GM23248 (cell line): ENCODE data around the gene COL23A1. TPM values are rescaled to one million over a fixed set of nuclear protein-coding genes. Genes with fewer than 3 reads are reported as not detected.

ENCODE experiments used
- DNase-seq: peaks from one replicate; pipeline ENCODE4 v3.0.0-alpha.2; 2015
- H2AFZ ChIP-seq: fragments of 200-600 bp; sonication (generic); 2 replicates; pipeline ENCODE4 v1.6.1; 2016; ENCODE audit warnings: antibody characterized with exemption
- H3F3A ChIP-seq: fragments of 200-600 bp; sonication (generic); 2 replicates; pipeline ENCODE4 v1.6.1; 2016; ENCODE audit warnings: mild to moderate bottlenecking, antibody characterized with exemption, mixed run types; ENCODE audit not compliant: insufficient read depth
- H3K27ac ChIP-seq: fragments of 200-600 bp; sonication (generic); 2 replicates; pipeline ENCODE4 v1.5.1; 2016; ENCODE audit warnings: mild to moderate bottlenecking
- H3K27me3 ChIP-seq: fragments of 200-600 bp; sonication (generic); replicated peaks from 2 replicates; pipeline ENCODE4 v1.6.1; 2016; ENCODE audit warnings: mild to moderate bottlenecking; ENCODE audit not compliant: insufficient read depth
- H3K36me3 ChIP-seq: fragments of 200-600 bp; sonication (generic); 2 replicates; pipeline ENCODE4 v1.6.1; 2016; ENCODE audit warnings: low read depth, mild to moderate bottlenecking
- H3K4me1 ChIP-seq: fragments of 200-600 bp; sonication (generic); 2 replicates; pipeline ENCODE4 v1.6.1; 2016; ENCODE audit warnings: mild to moderate bottlenecking; ENCODE audit not compliant: insufficient read depth
- H3K4me2 ChIP-seq: fragments of 200-600 bp; sonication (generic); one replicate; pipeline ENCODE4 v1.6.1; 2016; ENCODE audit warnings: mild to moderate bottlenecking; ENCODE audit not compliant: unreplicated experiment
- H3K4me3 ChIP-seq: fragments of 200-600 bp; sonication (generic); 2 replicates; pipeline ENCODE4 v1.5.1; 2016; ENCODE audit warnings: mild to moderate bottlenecking
- H3K79me2 ChIP-seq: fragments of 200-600 bp; sonication (generic); 2 replicates; pipeline ENCODE4 v1.6.1; 2016; ENCODE audit warnings: mild to moderate bottlenecking; ENCODE audit not compliant: insufficient read depth
- H3K9ac ChIP-seq: fragments of 200-600 bp; sonication (generic); 2 replicates; pipeline ENCODE4 v1.6.1; 2016; ENCODE audit warnings: mild to moderate bottlenecking
- H3K9me2 ChIP-seq: fragments of 200-600 bp; sonication (generic); 2 replicates; pipeline ENCODE4 v1.6.1; 2016; ENCODE audit warnings: mixed run types, mild to moderate bottlenecking, moderate library complexity; ENCODE audit not compliant: insufficient read depth
- H3K9me3 ChIP-seq: fragments of 200-600 bp; sonication (generic); one replicate; pipeline ENCODE4 v1.6.1; 2017; ENCODE audit warnings: low read depth
- H4K20me1 ChIP-seq: fragments of 200-600 bp; sonication (generic); 2 replicates; pipeline ENCODE4 v1.6.0; 2016; ENCODE audit not compliant: insufficient read depth
- EZH2 ChIP-seq: fragments of 200-600 bp; sonication (generic); IDR thresholded peaks from 2 replicates; pipeline ENCODE4 v1.6.1; 2018; ENCODE audit warnings: antibody characterized with exemption, mild to moderate bottlenecking; ENCODE audit not compliant: insufficient read depth, poor library complexity, severe bottlenecking
- EZH2phosphoT487 ChIP-seq: fragments of 200-600 bp; sonication (generic); IDR thresholded peaks from 2 replicates; pipeline ENCODE4 v1.6.1; 2018; ENCODE audit warnings: antibody characterized with exemption, moderate library complexity, mild to moderate bottlenecking, low read depth; ENCODE audit not compliant: insufficient read depth
- WGBS, 2 experiments: methylation state at CpG; one replicate each; pipeline ENCODE4 v1.1.6; 2015 to 2017; ENCODE audit warnings: low lambda C conversion rate in 2 of 2, low coverage in 1 of 2; ENCODE audit errors: missing lambda C conversion rate in 2 of 2; 5-methylcytosine and 5-hydroxymethylcytosine counted together
- in situ Hi-C: fragments of 300-500 bp; cut with MboI; formaldehyde crosslinking; loops from 2 replicates; pipeline ENCODE4 v1.15.0; 2020
- polyA plus RNA-seq: library from polyadenylated mRNA; unstranded; fragments of >200 nt; fragmentation: Nextera tagmentation; extraction: Ambion mirVana; gene quantifications from 2 replicates; pipeline ENCODE4 v1.2.1, GENCODE V29; 2016
- total RNA-seq: library from RNA; depleted of rRNA; stranded (reverse); fragments of >200 nt; shearing (Covaris generic); gene quantifications from 2 replicates; pipeline ENCODE4 v1.2.3, GENCODE V29; 2014

The COL23A1 gene
- total and polyA plus RNA-seq, 2 experiments from 2014 or later = not detected

DNA sequence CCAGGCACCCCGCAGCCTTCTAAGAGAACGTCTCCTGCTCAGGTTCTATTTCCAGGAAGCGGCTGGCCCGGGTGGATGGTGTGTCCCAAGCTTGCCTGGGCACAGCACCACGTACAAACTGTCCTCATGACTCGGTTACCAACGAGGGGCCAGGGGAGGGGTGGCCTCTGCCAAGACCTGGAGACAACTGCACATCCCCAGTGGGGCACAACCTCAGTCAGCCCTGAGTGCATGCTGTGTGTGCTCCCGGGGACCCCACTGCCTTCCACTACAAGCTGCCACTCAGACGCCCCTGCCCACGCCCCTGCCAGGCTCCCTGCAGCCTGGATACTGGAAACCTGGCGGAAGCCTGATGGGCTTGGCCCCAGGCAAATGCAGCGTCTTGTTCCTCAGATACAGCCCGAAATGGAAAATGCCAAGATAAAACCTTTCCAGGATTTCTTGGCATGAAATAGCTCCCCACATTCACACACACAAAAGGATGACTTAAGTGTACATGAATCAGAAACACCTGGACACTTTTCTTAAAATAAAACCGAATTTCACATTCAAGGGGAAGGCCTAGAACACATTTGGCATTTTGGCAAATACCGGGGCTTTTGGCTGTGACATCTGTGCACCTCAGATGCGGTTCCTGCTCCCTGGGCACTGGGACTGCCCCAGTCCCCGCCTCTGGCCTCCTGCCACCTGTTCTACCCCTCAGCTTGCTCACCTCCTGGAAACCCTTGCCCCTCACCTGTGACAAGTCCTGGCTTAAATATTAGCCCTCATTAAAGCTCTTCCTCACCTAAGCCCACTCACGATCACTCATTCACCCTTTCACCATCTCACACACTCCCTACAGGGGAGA lies 62.5 kb downstream of the COL23A1 start:
- Histone ChIP-seq H3K9me2 (no peaks in the 10 kb centered on the region), H3K9me3 (no peaks in the 10 kb centered on the region), H2AFZ (no peak overlapping the region), H3K79me2 (no peaks in the 10 kb centered on the region), H3K4me3 (no peak overlapping the region), H3K4me1 (no peaks in the 10 kb centered on the region), H3K27ac (no peak overlapping the region), H3K9ac (no peak overlapping the region), H3F3A (no peaks in the 10 kb centered on the region), H4K20me1 (no peaks in the 10 kb centered on the region), H3K4me2 (no peak overlapping the region), H3K27me3 (no peaks in the 10 kb centered on the region), H3K36me3 (no peaks in the 10 kb centered on the region)
- DNase-seq = no peak
- no peak for TF ChIP-seq EZH2
- no peak for TF ChIP-seq EZH2phosphoT487
- 16 to 19% methylated on average over 17 to 18 of the region's 18 CpGs for WGBS, 2 experiments
- in situ Hi-C loops = no loop called here

GRCh38 chr5:178526773-178527457 lies 63.3 kb downstream of the COL23A1 start:
- in situ Hi-C loops = no loop called here

DNA sequence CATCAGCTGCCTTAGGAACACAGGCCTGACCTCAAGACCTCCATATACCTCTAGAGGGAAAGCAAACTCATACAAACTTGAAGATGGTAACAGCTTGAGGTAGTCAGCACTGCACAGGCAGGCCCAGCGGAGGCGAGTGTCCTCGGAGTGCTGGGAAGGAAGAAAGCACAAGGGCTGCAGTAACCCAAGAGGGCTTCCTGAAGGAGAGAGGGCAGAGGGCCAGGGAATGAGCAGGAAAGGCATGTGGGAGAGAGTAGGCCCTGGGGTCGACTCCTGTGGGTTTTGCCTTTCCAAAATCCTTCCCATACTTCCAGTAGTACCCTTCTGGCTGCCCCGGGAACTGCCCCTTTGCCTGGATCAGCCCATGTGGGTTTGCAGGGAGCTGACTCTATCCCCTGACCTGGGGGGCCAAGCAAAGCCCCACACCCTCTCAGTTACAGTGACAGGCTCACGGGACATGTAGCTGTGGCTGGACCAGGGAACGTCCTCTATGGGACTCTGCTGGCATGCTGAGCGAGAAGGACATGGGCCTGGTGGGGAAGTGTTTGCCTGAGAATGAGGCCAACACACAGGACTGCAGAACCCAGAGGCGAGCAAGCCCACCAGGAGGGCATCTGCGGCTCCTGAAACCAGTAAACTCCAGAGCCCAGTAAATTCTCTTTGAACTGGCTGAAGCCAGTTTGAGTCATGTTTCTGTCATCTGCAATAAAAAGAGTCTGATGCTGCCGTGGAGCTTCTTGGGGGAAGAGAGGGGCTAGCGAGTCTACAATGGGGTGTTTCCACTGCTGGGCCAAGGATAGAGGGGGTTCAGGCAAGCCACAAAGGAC lies 64.1 kb downstream of the COL23A1 start:
- H3K4me2 ChIP-seq = no peak overlapping the region
- no peak overlapping the region for H3K9ac ChIP-seq
- no peaks in the 10 kb centered on the region for H4K20me1 ChIP-seq
- no peaks in the 10 kb centered on the region for H3K9me3 ChIP-seq
- no peaks in the 10 kb centered on the region for H3F3A ChIP-seq
- no peaks in the 10 kb centered on the region for H3K36me3 ChIP-seq
- H3K27me3 ChIP-seq = no peaks in the 10 kb centered on the region
- TF ChIP-seq EZH2 (no peak), EZH2phosphoT487 (no peak)
- H3K4me1 ChIP-seq = no peaks in the 10 kb centered on the region
- no peak for DNase-seq
- H3K4me3 ChIP-seq = no peak overlapping the region
- 56 to 57% methylated on average over 12 of the region's 12 CpGs for WGBS, 2 experiments
- no peak overlapping the region for H2AFZ ChIP-seq
- H3K79me2 ChIP-seq = no peaks in the 10 kb centered on the region
- no peak overlapping the region for H3K27ac ChIP-seq
- H3K9me2 ChIP-seq = no peaks in the 10 kb centered on the region
- in situ Hi-C loops = no loop called here

More at GRCh38 chr5:178526773-178527457, 63.3 kb downstream of the COL23A1 start:
- TF ChIP-seq EZH2 (no peak), EZH2phosphoT487 (no peak)
- Histone ChIP-seq H3K4me3 (no peak overlapping the region), H2AFZ (no peak overlapping the region), H3K36me3 (no peaks in the 10 kb centered on the region), H3K27me3 (no peaks in the 10 kb centered on the region), H3K9ac (no peak overlapping the region), H3K27ac (no peak overlapping the region), H3K4me2 (no peak overlapping the region), H3K4me1 (no peaks in the 10 kb centered on the region), H3K9me2 (no peaks in the 10 kb centered on the region), H3K79me2 (no peaks in the 10 kb centered on the region), H3K9me3 (no peaks in the 10 kb centered on the region), H4K20me1 (no peaks in the 10 kb centered on the region), H3F3A (no peaks in the 10 kb centered on the region)
- 49 to 50% methylated on average over 14 of the region's 14 CpGs for WGBS, 2 experiments
- no peak for DNase-seq
